HTERT RPE-1 (cell line): Measurements from ENCODE around the gene TIGD4.

Source experiments
- in situ Hi-C: fragments of 300-500 bp; cut with MboI; formaldehyde crosslinking; loops from 4 replicates; pipeline ENCODE4 v1.14.3; 2020; ENCODE audit warnings: low sequenced_read_pairs

The TIGD4 gene

DNA sequence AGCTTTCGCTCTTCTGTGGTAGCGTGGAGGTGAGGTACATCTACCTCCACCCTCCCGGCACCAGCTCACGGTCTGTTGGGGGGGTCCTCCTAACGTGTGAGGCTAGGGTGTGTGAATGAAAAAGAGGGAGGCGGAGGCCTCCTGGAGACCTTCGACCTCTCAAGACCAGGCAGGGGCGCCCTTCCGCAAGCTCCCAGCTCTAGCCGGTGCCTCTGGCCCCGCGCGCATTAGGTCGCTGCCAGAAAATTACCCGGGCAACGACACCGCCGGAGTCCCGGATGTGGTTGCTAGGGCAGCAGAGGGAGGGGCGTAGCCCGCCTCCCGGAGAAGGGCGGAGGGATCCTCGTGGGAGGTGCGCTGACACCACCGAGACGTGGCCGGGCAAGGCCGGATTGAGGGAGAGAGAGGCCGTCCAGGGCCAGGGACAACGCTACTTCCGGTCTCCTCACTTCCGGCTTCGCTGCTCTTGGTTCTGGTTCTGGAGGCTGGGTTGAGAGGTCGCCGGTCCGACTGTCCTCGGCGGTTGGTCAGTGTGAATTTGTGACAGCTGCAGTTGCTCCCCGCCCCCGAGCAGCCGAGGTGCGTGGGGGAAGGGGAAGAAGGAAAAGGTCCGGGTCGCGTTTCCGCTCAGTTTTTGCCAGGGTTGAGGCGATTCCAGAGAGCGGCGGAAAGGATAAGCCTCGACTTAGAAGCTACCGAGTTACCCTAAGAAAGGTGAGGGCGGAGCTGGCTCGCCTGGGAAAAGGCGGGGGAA, at the start of gene TIGD4, which contains the start of gene ARFIP1:
Gene TIGD4, minus strand, starts transcription at position 218 of the 754 bp plus-strand sequence. CDS start 8,726 bp downstream, outside the sequence.
Gene ARFIP1, plus strand, starts transcription at position 442 of the 754 bp plus-strand sequence. CDS start 49,680 bp downstream, outside the sequence.
- in situ Hi-C loops, result no loop called here

DNA sequence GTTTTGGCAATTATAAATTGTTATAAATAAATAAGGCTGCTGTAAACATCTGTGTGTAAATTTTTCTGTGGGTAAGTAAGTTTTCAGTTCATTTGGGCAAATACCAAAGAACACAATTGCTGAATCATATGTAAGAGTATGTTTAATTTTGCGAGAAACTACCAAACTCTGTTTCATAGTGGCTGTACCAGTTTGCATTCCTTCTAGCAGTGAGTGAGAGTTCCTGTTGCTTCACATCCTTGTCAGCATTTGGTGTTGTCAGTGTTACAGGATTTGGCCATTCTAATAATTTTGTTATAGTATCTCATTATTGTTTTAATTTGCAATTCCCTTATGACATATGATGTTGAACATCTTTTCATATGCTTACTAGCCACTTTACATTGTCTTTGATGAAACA, 48.6 kb upstream of the TIGD4 start:
- in situ Hi-C loops, result no loop called here

DNA sequence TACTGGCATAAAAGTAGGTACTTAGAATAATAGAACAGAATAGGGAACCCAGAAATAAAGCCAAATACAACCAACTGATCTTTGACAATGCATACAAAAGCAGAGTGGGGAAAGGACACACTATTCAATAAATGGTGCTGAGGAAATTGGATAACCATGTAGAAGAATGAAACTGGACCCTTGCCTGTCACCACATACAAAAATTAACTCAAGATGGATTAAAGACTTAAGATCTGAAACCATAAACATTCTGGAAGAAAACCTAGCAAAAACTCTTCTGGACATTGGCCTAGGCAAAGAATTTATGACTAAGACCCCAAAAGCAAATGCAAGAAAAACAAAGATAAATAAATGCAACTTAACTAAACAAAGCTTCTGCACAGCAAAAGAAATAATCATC, 45.8 kb upstream of the TIGD4 start:
- in situ Hi-C loops, result no loop called here

DNA sequence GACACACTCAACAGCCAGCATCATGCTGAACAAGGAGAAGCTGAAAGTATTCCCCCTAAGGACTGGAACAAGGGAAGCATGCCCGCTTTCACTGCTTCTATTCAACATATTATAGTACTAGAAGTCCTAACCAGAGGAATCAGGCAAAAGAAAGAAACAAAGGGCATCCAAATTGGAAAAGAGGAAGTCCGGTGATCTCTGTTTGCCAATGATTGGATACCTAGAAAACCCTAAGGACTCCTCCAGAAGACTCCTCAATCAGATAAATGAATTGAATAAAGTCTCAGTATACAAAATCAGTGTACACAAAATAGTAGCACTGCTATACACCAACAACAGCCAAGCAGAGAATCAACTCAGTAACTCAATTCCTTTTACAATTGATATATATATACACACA, 45.0 kb upstream of the TIGD4 start:
- in situ Hi-C loops, result no loop called here

DNA sequence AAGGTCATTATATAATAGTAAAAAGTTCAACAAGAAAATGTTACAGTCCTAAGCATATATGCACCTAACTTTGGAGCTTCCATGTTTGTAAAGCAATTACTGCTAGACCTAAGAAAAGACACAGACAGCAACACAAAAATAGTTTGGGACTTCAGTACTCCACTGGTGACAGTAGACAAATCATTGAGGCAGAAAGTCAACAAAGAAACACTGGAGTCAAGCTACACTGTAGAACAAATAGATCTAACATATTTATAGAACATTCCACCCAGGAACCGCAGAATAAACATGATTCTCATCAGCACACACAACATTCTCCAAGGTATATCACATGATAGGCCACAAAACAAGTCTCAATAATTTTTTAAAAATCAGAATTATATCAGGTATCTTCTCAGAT, 42.8 kb upstream of the TIGD4 start:
- in situ Hi-C loops, result no loop called here

DNA sequence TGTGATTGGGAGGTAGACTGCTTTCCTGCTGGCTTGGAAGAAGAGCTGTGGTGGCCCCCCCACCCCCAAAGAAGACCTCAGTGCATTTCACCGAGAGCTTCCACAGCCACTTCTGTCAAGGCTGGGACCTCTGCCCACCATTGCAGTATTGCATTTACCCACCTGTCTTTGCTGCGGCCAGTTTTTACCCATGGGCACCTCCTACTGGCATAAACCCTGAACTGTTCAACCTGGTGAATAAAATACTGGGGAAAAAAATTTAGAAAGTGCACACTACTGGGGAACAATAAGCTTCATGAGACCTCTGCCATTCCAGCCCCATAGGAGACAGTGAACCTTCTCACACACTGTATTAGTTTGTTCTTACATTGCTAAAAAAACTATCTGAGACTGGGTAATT, 40.5 kb upstream of the TIGD4 start:
- in situ Hi-C loops, result no loop called here

DNA sequence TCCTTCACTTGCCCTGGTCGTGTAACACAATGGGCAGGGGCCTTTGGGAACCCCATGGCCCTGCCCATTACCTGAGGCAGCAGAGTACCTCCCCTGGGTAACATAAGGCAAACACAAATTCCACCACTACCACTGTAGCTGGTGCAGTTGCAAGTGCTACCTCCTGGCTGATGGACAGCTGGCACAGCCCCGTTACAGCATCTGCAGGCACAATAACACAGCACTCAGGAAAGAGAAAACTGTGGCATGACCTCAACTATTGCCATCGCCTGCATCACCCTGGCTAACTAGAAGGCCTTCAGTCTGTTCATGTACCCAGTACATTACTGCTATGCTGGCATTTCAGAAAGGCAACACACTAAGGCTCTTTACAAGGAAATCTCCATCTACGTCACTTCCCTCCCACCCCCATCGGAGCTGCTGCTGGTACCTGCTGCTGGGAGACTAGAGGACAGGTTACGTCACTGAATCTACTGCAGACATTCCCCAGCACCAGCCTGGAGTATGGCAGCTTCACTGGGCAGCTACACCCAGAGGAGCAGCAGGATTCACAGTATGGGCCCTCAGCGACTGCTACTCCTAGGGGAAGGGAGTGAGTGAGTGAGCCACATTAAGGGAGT, 39.6 kb upstream of the TIGD4 start:
- in situ Hi-C loops, result no loop called here

DNA sequence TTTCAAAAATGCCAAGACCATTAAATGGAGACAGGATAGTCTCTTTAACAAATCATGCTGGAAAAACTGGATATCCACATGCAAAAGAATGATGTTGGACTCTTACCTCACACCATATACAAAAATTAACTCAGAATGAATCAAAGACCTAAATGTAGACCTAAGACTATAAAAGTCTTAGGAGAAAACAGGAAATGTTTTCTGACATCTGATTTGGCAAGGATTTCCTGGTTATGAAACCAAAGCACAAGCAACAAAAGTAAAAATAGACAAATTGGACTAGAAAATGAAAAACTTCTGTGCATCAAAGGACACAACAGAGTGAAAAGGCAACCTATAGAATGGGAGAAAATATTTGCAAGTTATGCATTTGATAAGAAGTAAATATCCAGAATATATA, 37.8 kb upstream of the TIGD4 start:
- in situ Hi-C loops, result no loop called here

DNA sequence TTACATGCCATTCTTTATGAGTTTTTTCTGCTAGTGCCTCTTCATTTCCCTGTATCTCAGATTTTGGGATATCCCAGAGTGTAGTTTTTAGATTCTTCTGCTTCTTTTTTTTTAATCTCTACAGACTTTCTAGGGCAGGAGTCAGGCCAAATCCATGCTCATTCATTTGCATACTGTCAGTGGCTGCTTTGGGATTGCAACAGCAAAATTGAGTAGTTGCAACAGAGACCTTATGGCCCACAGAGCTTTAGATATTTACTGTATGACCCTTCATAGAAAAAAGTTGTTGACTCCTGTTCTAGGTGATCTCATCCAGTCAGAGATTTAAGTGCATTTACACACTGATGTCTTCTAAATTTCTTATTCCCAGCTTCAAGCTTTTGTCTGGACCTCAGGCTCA, 35.5 kb upstream of the TIGD4 start:
- in situ Hi-C loops, result no loop called here

DNA sequence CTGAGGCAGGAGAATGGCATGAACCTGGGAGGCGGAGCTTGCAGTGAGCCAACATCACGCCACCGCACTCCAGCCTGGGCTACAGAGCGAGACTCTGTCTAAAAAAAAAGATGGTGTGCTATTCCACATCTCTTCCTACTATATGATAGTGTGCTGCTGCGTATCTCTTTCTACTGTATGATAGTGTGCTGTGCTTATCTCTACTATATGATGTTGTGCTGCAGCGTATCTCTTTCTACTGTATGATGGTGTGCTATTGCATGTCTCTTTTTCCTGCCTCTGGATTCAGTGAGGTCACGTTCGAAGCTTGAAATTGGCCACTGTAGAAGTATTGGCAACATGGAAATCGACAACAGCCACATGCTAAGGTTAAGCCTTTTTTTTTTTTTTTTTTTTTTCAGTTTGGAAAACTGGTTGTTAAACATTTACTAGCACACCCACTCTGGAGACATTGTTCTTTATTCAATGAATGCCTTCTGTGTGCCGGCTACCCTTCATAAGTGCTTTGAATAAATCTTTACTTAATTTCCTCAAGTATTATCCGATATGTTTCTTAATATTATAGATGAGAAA, 31.3 kb upstream of the TIGD4 start:
- in situ Hi-C loops, result no loop called here

DNA sequence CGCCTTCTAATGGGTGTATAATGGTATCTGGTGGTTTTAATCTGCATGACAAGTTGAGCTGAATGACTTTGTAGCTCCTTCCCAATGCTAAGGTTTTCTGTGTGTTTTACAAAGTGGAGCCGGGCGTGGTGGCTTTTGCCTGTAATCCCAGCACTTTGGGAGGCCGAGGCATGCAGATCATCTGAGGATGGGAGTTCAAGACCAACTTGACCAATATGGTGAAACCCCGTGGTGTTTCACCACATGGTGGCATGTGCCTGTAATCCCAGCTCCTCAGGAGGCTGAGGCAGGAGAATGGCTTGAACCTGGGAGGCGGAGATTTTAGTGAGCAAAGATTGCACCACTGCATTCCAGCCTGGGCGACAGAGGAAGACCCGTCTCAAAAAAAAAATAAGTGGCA, 29.1 kb upstream of the TIGD4 start:
- in situ Hi-C loops, result no loop called here

DNA sequence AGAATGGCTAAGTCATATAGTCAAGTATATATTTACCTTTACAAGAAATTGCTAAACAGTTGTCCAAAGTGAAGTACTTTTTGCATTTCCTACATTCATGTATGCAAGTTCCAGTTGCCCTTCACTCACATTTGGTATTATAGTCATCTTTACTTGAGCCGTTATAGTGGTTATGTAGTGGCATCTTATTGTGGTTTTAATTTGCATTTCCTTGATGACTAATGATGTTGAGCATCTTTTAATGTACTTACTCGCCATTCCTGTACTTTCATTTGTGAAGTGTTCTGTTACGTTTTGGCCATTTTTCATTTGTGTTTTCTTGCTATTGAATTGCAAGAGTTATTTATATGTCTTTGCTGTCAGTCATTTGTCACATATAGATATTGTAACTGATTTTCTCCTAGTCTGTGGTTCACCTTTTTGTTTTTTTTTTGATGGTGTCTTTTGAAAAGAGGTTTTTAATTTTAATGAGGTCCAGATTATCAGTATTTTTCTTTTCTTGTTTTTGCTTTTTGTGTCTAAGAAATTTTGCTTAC, 27.8 kb upstream of the TIGD4 start:
- in situ Hi-C loops, result no loop called here

DNA sequence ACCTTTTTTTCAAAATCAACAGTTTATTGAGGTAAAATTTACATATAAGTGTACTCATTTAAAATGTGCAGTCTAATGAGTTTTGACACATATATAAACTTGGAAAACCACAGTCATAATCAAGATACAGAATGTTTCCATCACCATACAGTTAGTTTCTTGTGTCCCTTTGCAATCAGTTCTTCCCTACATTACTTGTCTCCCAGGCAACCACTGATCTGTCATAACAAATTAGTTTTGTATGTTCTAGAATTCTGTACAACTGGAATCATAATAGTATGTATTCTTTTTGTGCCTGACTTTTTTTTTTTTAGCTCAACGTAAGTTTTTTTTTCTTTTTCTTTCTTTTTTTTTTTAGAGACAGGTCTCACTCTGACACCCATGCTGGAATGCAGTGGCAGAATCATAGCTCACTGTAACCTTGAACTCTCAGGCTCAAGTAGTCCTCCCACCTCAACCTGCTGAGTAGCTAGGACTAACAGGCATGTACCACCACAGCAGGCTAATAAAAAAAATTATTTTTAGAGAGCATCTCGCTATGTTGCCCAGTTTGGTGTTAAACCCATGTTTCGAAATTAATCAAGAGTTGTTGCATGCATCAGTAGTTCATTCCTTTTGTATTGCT, 27.1 kb upstream of the TIGD4 start:
- in situ Hi-C loops, result no loop called here

DNA sequence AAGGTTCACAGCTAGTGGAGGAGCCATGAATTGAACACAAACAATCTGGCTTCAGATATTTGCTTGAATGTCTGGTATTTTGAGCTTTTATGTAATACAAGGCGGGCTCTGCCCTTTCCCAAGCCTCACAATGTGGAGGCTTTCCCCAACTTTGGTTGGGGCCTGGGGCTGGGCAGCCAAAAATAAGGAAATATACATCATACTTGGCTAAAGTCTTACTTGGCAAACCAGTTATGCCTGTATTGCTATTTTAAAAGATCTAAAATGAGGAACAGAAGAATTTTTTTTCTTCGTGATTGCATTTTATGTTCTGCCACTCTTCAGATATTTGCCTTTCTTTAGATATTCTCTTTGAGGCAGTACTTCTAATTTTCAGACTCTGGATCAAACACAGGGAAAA, 26.3 kb upstream of the TIGD4 start:
- in situ Hi-C loops, result no loop called here

DNA sequence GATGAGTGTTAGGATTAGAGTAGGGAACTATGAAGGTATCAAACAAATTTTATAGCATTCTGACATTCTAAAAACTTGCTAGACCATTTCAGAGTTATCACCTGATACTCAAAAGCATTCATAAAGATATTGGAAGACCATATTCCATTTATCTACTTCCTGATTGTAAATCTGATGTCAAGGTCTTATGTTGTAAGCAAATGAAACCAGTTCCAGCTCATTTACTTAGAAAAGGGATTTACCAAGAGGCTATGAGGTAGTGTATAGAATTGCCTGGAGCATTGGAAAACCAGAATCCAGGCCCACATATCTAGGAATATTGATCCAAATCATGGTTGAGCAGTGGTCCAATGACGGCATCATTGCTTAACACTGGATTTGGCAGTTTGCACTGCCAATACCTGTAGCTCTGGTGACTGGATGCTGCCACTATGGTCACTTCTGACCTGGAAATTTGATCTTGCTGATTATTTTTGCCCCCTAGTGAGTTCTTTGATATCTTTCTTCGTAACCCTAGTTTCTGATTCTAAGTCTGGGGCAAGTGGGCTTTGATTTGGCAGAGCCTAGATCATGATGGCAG, 25.6 kb upstream of the TIGD4 start:
- in situ Hi-C loops, result no loop called here

DNA sequence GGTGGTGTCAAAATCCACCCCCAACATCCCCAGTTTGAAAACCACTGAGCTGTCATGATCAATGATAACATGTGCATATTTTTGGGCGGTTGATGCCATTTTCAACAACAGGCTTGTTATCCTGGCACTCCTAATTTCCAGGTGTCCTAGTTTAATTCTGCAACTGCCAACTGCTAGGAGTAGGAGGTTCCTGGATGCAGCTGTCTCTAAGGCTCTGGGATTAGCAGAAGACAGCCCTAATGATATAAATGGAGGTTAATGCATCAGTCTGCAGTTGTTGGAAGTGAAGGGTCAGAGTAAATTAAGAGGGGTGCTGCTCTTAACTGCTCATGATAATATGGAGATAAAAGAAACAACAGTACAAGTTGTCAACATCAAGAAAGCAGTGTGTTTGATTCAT, 24.0 kb upstream of the TIGD4 start:
- in situ Hi-C loops, result no loop called here

DNA sequence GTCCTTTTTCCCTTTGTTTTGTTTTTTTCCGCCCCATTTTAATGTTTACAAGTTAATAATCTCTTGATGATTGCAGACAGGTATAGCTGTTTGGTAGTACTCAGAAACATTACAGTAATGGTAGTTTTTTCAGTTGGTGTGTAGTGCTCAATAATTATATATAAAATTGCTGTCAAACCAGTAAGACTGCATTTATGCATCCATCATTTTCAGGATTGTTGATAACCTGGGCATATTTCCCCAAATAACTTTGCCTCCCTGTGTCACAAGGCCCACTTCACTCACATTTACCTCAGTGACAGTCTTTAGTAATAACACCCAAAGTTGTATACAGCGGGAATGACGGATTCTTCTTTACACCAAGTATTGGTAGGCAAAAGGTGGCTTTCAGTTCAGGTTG, 16.4 kb upstream of the TIGD4 start:
- in situ Hi-C loops, result no loop called here

DNA sequence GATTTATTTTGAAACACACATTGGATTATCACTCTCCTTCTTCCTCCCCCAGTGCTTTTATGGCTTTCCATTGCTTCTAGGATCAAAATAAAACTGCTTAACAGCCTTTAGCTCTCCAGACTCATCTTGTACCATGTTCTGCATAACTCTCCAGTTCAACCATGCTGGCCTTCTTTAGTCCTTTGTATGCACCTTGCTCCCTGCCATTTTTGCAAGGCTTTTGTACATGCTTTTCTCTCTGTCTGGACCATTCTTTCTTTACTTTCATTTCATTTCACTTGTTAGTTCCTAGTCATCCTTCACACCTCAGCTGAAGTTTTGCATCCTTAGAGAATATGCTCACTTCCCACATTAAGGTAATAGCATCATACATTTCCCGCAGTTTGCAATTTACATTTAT, 7.1 kb upstream of the TIGD4 start:
- in situ Hi-C loops, result no loop called here

DNA sequence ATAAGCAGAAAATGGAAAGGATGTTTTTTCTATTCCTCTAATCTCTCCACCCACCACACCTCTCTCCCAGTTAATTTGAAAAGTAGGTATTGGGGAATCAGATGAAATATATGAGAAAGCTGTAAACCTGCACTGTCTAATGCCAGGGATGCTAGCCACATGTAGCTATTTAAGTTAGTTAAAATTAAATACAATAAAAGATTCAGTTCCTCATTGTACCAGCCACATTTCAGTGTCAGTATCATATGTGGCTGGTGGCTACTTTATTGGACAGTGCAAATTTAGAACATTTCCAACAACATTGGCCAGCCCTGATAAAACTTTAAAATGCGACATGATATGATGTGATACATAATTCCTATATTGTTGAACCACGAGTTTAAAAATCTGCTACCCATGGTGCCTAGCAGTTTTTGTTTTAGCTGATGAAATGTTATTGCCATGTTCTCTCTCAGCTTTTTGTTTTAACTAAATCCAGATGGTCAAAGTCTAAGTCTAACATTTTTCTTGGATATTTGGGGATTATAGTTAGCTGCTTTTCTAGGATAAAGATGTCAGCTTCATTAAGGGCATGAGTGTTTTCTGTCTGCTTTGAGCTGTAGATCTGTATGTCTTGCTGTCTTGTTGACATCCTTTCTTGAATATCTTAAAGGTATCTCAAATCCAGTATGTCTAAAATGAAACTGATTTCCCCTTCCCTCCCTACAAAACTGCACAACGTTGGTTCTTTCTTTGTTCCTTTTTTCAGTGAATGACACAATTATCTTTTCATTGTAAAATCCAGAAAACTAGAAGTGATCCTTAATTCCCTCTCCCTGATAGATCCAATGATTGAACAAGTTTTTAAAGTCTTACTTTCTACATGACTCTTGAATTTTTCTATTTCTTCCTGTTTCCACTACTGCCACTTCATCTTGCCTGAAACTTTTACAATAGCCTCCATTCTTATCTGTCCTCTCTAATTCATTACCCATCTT, 6.4 kb upstream of the TIGD4 start:
- in situ Hi-C loops, result no loop called here
